Suprapubic skin (tissue), 3 donors: Measurements from ENCODE around the gene VPS37D.

Experiments used
- EP300 ChIP-seq: sonication (generic); formaldehyde crosslinking; IDR thresholded peaks from one replicate; pipeline ENCODE4 v1.6.1; 2017; ENCODE audit warnings: antibody characterized with exemption
- POLR2A ChIP-seq, 2 donors: fragments of 450-650 bp; IDR thresholded peaks; one replicate each; pipeline ENCODE4 v1.6.1; 2017; ENCODE audit warnings: antibody characterized with exemption in 2 of 2, mild to moderate bottlenecking in 2 of 2, moderate library complexity in 2 of 2
- TF ChIP-seq, protein P1 (sequence below), 2 donors: fragments of 200-600 bp in 1 of 2; fragments of 450-650 bp in 1 of 2; sonication (generic) in 1 of 2; IDR thresholded peaks; one replicate each; pipeline ENCODE4 v1.5.1; 2016 to 2019; ENCODE audit warnings: antibody characterized with exemption in 2 of 2, mild to moderate bottlenecking in 1 of 2, moderate library complexity in 1 of 2

DNA sequence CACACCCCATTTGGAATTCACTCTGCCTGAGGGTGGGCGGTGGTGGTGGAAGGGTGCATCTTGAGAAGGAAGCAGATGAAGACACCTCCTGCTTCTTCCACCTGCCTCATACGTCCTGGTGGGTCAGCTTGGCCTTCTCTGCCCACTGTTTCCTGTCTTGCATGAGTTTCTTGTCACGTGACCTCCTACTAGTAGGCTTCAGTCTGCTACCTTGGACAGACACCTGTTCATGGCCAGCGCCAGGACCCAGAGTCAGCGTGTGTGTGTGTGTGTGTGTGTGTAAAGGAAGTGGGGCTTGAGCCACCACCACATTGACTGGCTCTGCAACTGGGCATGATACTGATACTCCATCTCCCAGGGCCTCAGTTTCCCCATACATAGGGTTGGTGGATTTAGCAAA is 17.1 kb upstream of the VPS37D start:
- TF ChIP-seq POLR2A (IDR thresholded peaks at IDR 0.05) (no peak), EP300 (no peak)
- TF ChIP-seq, protein P1, sequence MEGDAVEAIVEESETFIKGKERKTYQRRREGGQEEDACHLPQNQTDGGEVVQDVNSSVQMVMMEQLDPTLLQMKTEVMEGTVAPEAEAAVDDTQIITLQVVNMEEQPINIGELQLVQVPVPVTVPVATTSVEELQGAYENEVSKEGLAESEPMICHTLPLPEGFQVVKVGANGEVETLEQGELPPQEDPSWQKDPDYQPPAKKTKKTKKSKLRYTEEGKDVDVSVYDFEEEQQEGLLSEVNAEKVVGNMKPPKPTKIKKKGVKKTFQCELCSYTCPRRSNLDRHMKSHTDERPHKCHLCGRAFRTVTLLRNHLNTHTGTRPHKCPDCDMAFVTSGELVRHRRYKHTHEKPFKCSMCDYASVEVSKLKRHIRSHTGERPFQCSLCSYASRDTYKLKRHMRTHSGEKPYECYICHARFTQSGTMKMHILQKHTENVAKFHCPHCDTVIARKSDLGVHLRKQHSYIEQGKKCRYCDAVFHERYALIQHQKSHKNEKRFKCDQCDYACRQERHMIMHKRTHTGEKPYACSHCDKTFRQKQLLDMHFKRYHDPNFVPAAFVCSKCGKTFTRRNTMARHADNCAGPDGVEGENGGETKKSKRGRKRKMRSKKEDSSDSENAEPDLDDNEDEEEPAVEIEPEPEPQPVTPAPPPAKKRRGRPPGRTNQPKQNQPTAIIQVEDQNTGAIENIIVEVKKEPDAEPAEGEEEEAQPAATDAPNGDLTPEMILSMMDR (IDR thresholded peaks at IDR 0.05), result no peak
